Measurements from ENCODE around the gene SERTAD2. TPM values are rescaled to one million over a fixed set of nuclear protein-coding genes. Genes with fewer than 3 reads are reported as not detected.

SERTAD2 gene
- total RNA-seq, 1 donor from 2014 or later = 19.1 TPM

DNA sequence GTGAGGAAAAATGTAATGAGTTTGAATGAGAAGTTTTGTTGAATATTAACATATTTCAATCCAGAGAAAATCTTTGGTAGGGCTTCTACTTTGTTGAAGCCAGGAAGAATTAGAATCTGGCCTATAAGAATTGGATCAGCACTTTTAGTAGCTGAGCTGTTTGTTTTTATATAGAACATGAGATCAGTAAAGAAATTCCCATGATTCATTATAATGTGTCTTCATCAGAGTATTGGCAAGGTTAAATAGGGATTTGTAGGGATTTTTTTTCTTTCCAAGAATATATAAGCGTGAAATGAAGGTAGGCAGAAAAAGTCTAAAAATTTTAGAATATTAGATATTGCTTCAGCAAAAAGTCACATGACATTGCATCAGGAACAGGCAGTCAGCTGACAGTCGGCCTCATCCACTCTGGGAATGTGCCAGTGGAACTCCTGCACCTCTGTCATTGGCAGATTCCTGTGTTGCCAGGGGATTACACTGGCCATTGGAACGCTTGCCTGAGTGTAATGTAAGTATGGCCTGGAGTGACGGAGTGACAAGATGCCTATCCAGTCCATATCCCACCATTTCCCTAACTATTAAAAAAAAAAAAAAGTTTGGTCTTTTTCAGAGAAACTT, 60.6 kb downstream of the SERTAD2 start:
- DNase-seq (ENCODE audit: low spot score) = no peak
- no peak overlapping the region for H3K4me3 ChIP-seq
- Mint-ChIP-seq H3K9me3 (no peaks in the 10 kb centered on the region), H3K36me3 (peaks cover 7% of the 10 kb centered on the region), H3K27ac (no peak overlapping the region), H3K4me3 (no peak overlapping the region), H3K4me1 (peaks cover 5% of the 10 kb centered on the region), H3K27me3 (ENCODE audit: insufficient read depth, low read depth) (peaks cover 3% of the 10 kb centered on the region)
- H3K9ac ChIP-seq = no peak overlapping the region
- no peaks in the 10 kb centered on the region for H3K4me1 ChIP-seq
- no peak overlapping the region for H3K4me2 ChIP-seq
- TF ChIP-seq EZH2 (IDR thresholded peaks at IDR 0.05) = no peak
- TF ChIP-seq EZH2phosphoT487 (IDR thresholded peaks at IDR 0.05) = no peak
- TF ChIP-seq, protein P1, sequence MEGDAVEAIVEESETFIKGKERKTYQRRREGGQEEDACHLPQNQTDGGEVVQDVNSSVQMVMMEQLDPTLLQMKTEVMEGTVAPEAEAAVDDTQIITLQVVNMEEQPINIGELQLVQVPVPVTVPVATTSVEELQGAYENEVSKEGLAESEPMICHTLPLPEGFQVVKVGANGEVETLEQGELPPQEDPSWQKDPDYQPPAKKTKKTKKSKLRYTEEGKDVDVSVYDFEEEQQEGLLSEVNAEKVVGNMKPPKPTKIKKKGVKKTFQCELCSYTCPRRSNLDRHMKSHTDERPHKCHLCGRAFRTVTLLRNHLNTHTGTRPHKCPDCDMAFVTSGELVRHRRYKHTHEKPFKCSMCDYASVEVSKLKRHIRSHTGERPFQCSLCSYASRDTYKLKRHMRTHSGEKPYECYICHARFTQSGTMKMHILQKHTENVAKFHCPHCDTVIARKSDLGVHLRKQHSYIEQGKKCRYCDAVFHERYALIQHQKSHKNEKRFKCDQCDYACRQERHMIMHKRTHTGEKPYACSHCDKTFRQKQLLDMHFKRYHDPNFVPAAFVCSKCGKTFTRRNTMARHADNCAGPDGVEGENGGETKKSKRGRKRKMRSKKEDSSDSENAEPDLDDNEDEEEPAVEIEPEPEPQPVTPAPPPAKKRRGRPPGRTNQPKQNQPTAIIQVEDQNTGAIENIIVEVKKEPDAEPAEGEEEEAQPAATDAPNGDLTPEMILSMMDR (IDR thresholded peaks at IDR 0.05) = no peak
- no peaks in the 10 kb centered on the region for H3K27me3 ChIP-seq
- H3K36me3 ChIP-seq = peaks cover 8% of the 10 kb centered on the region
- H2AFZ ChIP-seq (replicated peaks) = no peak overlapping the region
- no peak overlapping the region for H3K27ac ChIP-seq
- H3K9me3 ChIP-seq (ENCODE audit: low read depth) = no peaks in the 10 kb centered on the region
- no peaks in the 10 kb centered on the region for H4K20me1 ChIP-seq (ENCODE audit: low read depth)
- H3F3A ChIP-seq (ENCODE audit: low read depth) = peaks cover 6% of the 10 kb centered on the region
- no peaks in the 10 kb centered on the region for H3K79me2 ChIP-seq (ENCODE audit: low read depth)

DNA sequence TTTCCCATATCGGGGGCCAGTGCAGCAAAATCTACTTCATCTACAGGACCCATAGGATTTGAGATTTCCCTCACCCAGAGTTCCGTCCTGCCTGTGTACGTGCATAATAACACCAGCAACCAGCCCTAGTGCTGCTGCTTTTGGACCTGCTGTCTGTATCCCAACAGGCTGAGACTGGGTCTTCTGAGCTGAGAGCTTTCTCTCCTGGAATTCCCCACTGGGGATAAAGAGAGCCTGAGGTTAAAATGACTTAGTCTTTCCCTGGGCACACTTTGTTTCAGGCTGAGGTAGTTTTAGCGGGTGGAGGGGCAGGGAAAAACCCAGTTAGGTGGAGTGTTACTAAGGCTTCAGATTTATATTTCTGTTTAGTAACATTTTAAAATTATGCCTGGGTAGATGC, 62.5 kb downstream of the SERTAD2 start:
- H3K4me3 Mint-ChIP-seq = no peak overlapping the region
- Histone ChIP-seq H3K4me2 (no peak overlapping the region), H2AFZ (replicated peaks) (no peak overlapping the region), H3F3A (ENCODE audit: low read depth) (peaks cover 10% of the 10 kb centered on the region), H3K4me3 (no peak overlapping the region), H3K36me3 (peaks cover 8% of the 10 kb centered on the region), H3K27ac (peak overlapping the region; percentile 24), H3K79me2 (ENCODE audit: low read depth) (no peaks in the 10 kb centered on the region), H3K9me3 (ENCODE audit: low read depth) (no peaks in the 10 kb centered on the region), H4K20me1 (ENCODE audit: low read depth) (no peaks in the 10 kb centered on the region), H3K27me3 (no peaks in the 10 kb centered on the region), H3K4me1 (no peaks in the 10 kb centered on the region), H3K9ac (no peak overlapping the region)
- H3K9me3 Mint-ChIP-seq = no peaks in the 10 kb centered on the region
- H3K27ac Mint-ChIP-seq = no peak overlapping the region
- no peak for TF ChIP-seq EZH2phosphoT487 (IDR thresholded peaks at IDR 0.05)
- TF ChIP-seq EZH2 (IDR thresholded peaks at IDR 0.05) = no peak
- TF ChIP-seq, protein P1 (IDR thresholded peaks at IDR 0.05) = no peak
- H3K4me1 Mint-ChIP-seq = no peaks in the 10 kb centered on the region
- peaks cover 7% of the 10 kb centered on the region for H3K36me3 Mint-ChIP-seq
- no peak for DNase-seq (ENCODE audit: low spot score)
- peaks cover 4% of the 10 kb centered on the region for H3K27me3 Mint-ChIP-seq (ENCODE audit: insufficient read depth, low read depth)

DNA sequence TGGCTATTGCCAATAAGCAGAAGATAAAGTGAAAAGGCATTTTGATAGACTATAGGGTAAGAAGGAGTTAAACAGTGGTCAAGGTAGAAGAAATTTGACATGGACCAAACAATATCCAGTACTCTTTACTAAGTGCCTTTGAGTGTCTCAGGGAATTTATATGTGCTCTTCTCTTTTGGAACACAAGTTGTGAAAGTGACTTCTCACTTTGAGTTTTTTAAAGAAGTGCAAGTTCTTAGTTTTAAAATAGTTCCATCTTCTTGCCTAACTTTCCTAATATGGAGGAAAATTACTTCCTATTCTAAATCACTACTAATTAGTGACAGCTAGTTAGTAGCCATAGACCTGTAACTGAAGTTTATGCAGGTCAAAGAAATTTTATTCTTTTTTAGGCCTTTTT, 66.2 kb downstream of the SERTAD2 start:
- Mint-ChIP-seq H3K36me3 (peaks cover 7% of the 10 kb centered on the region), H3K9me3 (no peaks in the 10 kb centered on the region), H3K27me3 (ENCODE audit: insufficient read depth, low read depth) (peaks cover 3% of the 10 kb centered on the region), H3K27ac (no peak overlapping the region), H3K4me1 (no peaks in the 10 kb centered on the region), H3K4me3 (no peak overlapping the region)
- no peak for TF ChIP-seq EZH2phosphoT487 (IDR thresholded peaks at IDR 0.05)
- TF ChIP-seq EZH2 (IDR thresholded peaks at IDR 0.05) = no peak
- TF ChIP-seq, protein P1 (IDR thresholded peaks at IDR 0.05) = no peak
- Histone ChIP-seq H3K9me3 (ENCODE audit: low read depth) (no peaks in the 10 kb centered on the region), H3K4me3 (no peak overlapping the region), H4K20me1 (ENCODE audit: low read depth) (no peaks in the 10 kb centered on the region), H3K4me1 (no peaks in the 10 kb centered on the region), H2AFZ (replicated peaks) (no peak overlapping the region), H3K36me3 (peaks cover 4% of the 10 kb centered on the region), H3K4me2 (no peak overlapping the region), H3K9ac (no peak overlapping the region), H3K79me2 (ENCODE audit: low read depth) (no peaks in the 10 kb centered on the region), H3F3A (ENCODE audit: low read depth) (peaks cover 16% of the 10 kb centered on the region), H3K27me3 (no peaks in the 10 kb centered on the region), H3K27ac (no peak overlapping the region)
- no peak for DNase-seq (ENCODE audit: low spot score)

Measured in neural progenitor cell (in vitro differentiated cells).